Hepatocyte (in vitro differentiated cells): ENCODE measurements around the gene GMPR.

Source experiments
- EZH2 ChIP-seq: fragments of 200-600 bp; sonication (generic); IDR thresholded peaks from 2 replicates; pipeline ENCODE4 v1.6.1; 2016; ENCODE audit warnings: antibody characterized with exemption, mild to moderate bottlenecking, borderline replicate concordance
- EZH2phosphoT487 ChIP-seq: fragments of 200-600 bp; sonication (generic); IDR thresholded peaks from one replicate; pipeline ENCODE4 v1.6.1; 2018; ENCODE audit warnings: antibody characterized with exemption, mild to moderate bottlenecking, low read depth, moderate library complexity; ENCODE audit not compliant: unreplicated experiment, severe bottlenecking
- TF ChIP-seq, protein P1 (sequence below): fragments of 200-600 bp; sonication (generic); IDR thresholded peaks from 2 replicates; pipeline ENCODE4 v1.5.1; 2016; ENCODE audit warnings: antibody characterized with exemption, mild to moderate bottlenecking; ENCODE audit not compliant: poor library complexity

DNA sequence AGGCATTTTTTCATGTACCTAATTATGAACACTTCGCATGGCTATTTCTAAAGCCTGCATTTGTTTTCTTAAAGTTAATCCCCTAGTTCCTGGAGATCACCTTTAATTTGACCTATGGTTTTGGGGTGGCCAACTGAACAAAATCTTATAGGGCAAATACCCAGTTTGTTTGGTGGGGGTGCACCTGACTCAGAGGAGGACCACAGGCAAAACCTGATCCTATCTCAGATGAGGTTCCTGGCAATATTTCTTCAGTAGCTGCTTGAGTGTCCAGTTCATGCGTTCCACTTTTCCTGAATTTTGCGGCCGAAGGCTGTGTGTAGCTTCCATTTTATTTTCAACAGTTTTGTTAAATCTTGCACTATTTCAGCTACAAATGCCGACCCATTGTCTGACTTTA is 10.3 kb upstream of the GMPR start:
- TF ChIP-seq, protein P1, sequence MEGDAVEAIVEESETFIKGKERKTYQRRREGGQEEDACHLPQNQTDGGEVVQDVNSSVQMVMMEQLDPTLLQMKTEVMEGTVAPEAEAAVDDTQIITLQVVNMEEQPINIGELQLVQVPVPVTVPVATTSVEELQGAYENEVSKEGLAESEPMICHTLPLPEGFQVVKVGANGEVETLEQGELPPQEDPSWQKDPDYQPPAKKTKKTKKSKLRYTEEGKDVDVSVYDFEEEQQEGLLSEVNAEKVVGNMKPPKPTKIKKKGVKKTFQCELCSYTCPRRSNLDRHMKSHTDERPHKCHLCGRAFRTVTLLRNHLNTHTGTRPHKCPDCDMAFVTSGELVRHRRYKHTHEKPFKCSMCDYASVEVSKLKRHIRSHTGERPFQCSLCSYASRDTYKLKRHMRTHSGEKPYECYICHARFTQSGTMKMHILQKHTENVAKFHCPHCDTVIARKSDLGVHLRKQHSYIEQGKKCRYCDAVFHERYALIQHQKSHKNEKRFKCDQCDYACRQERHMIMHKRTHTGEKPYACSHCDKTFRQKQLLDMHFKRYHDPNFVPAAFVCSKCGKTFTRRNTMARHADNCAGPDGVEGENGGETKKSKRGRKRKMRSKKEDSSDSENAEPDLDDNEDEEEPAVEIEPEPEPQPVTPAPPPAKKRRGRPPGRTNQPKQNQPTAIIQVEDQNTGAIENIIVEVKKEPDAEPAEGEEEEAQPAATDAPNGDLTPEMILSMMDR = no peak
- no peak for TF ChIP-seq EZH2
- no peak for TF ChIP-seq EZH2phosphoT487
